22Rv1 (cell line): ENCODE data around the gene CORO2B.

ENCODE experiments used
- ZFX ChIP-seq: fragments of 450-650 bp; IDR thresholded peaks from 2 replicates; pipeline ENCODE4 v1.6.1; 2017; ENCODE audit warnings: antibody characterized with exemption, borderline replicate concordance
- TF ChIP-seq, protein P1 (sequence below): fragments of 450-650 bp; IDR thresholded peaks from 2 replicates; pipeline ENCODE4 v1.5.1; 2017; ENCODE audit warnings: mild to moderate bottlenecking

DNA sequence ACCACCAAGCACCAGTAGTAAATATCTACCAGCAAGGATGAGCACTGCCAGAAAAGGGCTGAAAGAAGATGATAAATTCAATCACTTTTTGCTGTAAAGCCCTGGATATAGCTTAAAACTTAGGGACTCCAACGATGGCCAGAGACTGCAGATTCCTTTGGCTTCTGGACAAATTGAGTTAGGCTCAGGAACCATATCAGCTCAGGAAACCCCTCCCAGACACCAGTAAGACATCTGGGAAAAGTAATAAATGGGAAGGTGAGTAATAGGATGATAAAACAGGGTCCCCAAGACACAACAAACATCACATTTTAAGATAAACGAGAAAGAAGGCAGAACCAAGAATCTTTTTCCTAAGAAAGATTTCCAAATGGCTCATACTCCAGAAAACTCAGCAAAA lies 176.9 kb downstream of the CORO2B start:
- TF ChIP-seq, protein P1, sequence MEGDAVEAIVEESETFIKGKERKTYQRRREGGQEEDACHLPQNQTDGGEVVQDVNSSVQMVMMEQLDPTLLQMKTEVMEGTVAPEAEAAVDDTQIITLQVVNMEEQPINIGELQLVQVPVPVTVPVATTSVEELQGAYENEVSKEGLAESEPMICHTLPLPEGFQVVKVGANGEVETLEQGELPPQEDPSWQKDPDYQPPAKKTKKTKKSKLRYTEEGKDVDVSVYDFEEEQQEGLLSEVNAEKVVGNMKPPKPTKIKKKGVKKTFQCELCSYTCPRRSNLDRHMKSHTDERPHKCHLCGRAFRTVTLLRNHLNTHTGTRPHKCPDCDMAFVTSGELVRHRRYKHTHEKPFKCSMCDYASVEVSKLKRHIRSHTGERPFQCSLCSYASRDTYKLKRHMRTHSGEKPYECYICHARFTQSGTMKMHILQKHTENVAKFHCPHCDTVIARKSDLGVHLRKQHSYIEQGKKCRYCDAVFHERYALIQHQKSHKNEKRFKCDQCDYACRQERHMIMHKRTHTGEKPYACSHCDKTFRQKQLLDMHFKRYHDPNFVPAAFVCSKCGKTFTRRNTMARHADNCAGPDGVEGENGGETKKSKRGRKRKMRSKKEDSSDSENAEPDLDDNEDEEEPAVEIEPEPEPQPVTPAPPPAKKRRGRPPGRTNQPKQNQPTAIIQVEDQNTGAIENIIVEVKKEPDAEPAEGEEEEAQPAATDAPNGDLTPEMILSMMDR, result no peak
- TF ChIP-seq ZFX, result no peak
